Measurements from ENCODE around the gene SFTA2.

SFTA2 gene

DNA sequence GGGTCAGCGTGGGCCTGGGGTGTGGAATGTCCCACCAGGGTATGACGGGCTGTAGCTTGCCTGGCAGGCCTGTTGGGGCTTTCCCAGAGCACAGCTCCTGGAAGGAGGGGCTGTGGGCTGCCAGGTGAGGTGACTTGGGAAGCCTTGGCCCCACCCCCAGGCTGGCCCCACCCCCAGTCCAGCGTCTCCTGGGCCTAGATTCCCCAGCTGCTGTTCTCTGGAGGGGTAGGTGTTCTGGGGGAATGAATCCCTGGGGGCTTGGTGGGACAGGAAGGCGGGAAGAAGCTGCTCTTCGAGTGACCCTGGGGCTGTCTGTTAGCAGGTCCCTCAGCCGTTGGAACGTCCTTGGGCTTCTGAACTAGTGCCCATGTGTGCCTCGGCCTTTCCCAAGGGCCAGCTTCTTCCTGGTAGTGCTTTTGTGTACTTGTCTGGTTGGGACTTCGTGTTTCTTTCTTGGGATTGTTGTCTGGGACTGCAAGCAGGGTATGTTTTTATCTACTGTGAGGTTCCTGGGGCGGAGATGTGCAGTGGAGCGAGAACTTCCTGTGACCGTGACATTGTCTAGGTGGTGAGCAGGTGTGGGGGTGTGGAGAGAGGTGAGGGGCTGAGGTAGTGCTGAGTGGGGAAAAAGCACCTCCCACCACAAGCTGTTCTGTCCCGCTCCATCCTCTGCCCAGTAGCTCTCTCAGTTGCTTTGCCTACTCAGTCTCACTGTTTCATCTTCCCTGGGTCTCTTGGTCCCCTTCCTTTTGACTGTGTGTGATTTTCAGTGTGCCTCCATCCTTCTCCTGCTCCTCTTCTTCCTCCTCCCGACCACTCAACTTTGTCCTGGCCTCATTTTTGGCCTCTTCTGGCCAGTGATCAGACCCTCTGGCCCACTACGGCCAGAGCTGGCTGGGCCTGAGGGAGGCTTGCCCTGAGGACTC is 48.9 kb downstream of the SFTA2 start:
- Histone ChIP-seq H3K9me3 (ENCODE audit: insufficient read depth, low read depth, low read length) (no peaks in the 10 kb centered on the region), H3K9ac (ENCODE audit: low read depth, low read length) (peak overlapping the region; percentile 57), H3K27ac (ENCODE audit: low read depth, low read length) (peak overlapping the region; percentile 50), H3K27me3 (ENCODE audit: insufficient read depth, low read length) (no peaks in the 10 kb centered on the region), H3K36me3 (ENCODE audit: insufficient read depth, low read length) (peaks cover 7% of the 10 kb centered on the region; the same call in 1 of the 2 replicates), H3K4me3 (ENCODE audit: low read length) (peak overlapping the region; percentile 72), H3K4me1 (ENCODE audit: insufficient read depth, low read length) (peaks cover 50% of the 10 kb centered on the region)
- 24% methylated on average over 15 of the region's 15 CpGs for WGBS

DNA sequence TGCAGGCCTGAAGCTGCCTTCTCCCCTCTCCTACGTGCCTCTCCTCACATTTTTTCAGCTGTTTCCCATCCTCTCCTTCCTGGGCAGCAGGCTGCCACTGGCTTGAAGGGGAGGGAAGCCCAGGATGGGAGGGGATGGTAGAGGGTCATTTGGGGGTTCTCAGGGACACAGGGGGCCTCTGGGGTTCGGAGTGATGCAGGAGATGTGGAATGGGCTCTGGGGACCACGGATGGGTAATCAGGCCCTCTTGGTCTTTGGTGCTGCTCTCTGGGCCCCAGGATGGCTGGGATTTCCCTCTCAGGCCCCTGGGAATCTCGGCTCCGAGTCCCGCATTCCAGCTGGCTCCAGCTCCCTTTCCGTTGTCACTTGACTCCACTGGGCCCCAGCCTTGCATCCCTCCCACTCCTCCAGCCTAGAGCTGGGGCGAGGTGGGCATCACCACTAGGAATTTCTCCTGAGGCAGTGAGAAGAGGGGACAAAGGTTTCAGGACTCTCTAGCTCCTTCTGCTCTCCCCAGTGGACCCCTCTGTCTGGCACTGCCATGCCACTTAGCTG is 49.7 kb downstream of the SFTA2 start:
- H3K27ac ChIP-seq (ENCODE audit: low read depth, low read length): peak overlapping the region; percentile 50
- peaks cover 2% of the 10 kb centered on the region; the same call in 1 of the 2 replicates for H3K36me3 ChIP-seq (ENCODE audit: insufficient read depth, low read length)
- H3K9ac ChIP-seq (ENCODE audit: low read depth, low read length): 0 out of 2 replicates have a peak overlapping the region, but pooled peaks have one; percentile 67
- no peaks in the 10 kb centered on the region for H3K9me3 ChIP-seq (ENCODE audit: insufficient read depth, low read depth, low read length)
- H3K4me1 ChIP-seq (ENCODE audit: insufficient read depth, low read length): peaks cover 49% of the 10 kb centered on the region
- WGBS: 17% methylated on average over 8 of the region's 8 CpGs
- no peaks in the 10 kb centered on the region for H3K27me3 ChIP-seq (ENCODE audit: insufficient read depth, low read length)
- peak overlapping the region; percentile 72 for H3K4me3 ChIP-seq (ENCODE audit: low read length)

DNA sequence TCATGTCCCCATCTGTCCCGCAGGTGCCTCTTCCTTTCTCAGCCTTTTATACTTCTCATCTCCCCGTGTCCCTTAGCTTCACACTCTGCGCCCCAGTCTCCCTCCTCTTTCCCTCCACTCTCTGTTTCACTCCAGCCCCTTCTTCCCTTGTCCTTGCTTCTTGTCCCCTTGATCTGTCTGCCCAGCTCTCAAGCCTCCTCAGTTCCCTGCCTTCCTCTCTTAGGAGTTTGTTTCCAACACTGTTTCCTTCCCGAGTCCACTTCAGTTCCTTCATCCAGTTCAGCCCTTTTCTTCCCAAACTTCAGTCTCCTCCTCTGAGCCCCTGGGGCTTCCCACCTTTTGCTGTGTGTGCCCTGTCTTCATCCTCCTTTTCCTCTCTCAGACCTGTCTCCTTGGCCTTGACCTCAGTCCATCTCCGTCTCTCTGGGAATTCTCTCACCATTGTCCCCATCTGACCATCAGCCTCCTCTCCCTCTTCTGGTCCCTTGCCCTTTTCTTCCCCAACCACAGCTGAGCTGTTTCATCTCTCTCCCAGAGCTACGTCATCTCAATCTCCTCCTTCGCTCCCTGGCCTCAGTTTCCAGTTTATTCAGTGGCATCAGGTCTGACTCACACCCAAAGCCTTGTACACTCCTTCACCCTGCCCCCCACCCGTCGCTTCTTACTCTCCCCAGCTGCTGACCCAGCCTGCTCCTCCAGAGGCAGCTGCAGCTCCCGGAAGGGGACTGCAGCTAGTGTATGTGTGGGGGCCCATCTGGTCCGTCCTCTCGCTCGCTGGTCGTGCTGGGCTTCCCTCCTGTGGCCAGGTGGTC is 50.4 kb downstream of the SFTA2 start:
- WGBS: 43% methylated on average over 14 of the region's 14 CpGs
- H3K9ac ChIP-seq (ENCODE audit: low read depth, low read length): peak overlapping the region; percentile 67
- H3K36me3 ChIP-seq (ENCODE audit: insufficient read depth, low read length): no peaks in the 10 kb centered on the region
- H3K9me3 ChIP-seq (ENCODE audit: insufficient read depth, low read depth, low read length): no peaks in the 10 kb centered on the region
- H3K4me3 ChIP-seq (ENCODE audit: low read length): peak overlapping the region; percentile 72
- H3K27me3 ChIP-seq (ENCODE audit: insufficient read depth, low read length): no peaks in the 10 kb centered on the region
- H3K4me1 ChIP-seq (ENCODE audit: insufficient read depth, low read length): peaks cover 44% of the 10 kb centered on the region
- peak overlapping the region; percentile 50 for H3K27ac ChIP-seq (ENCODE audit: low read depth, low read length)
